DND-41 (cell line): Measurements from ENCODE around the gene VWA1.

Source experiments
- ATAC-seq: fragments of 200-7000 bp; cut with Tn5 transposase; 3 replicates; pipeline ENCODE4 v1.9.1; 2021; ENCODE audit warnings: low read depth; ENCODE audit not compliant: insufficient read depth
- DNase-seq: peaks from one replicate; pipeline ENCODE4 v3.0.0-alpha.2; 2020
- H2AFZ ChIP-seq: 2 replicates; pipeline ENCODE4 v1.6.0; 2012; ENCODE audit warnings: low read depth, low read length
- H3K27ac ChIP-seq: 2 replicates; pipeline ENCODE4 v1.5.1; 2012; ENCODE audit warnings: low read length, inconsistent platforms
- H3K27me3 ChIP-seq: fragments of 200-600 bp; sonication (generic); 2 replicates; pipeline ENCODE4 v1.6.0; 2012; ENCODE audit warnings: low read length, mild to moderate bottlenecking, inconsistent platforms; ENCODE audit not compliant: insufficient read depth, poor library complexity
- H3K36me3 ChIP-seq: 2 replicates; pipeline ENCODE4 v1.5.1; 2012; ENCODE audit warnings: low read length, inconsistent platforms; ENCODE audit not compliant: insufficient read depth
- H3K4me1 ChIP-seq: 2 replicates; pipeline ENCODE4 v1.5.1; 2012; ENCODE audit warnings: mild to moderate bottlenecking, low read length; ENCODE audit not compliant: insufficient read depth
- H3K4me2 ChIP-seq: 2 replicates; pipeline ENCODE4 v1.6.0; 2012; ENCODE audit warnings: mild to moderate bottlenecking, moderate library complexity, low read length, inconsistent platforms; ENCODE audit not compliant: insufficient read depth
- H3K4me3 ChIP-seq, 2 experiments: fragments of 200-600 bp in 1 of 2; shearing (Covaris generic) in 1 of 2; 2 replicates each; pipeline ENCODE4 v1.5.1; 2012 to 2016; ENCODE audit warnings: inconsistent platforms in 2 of 2, low read length in 2 of 2, mild to moderate bottlenecking in 2 of 2, low read depth in 1 of 2, moderate library complexity in 1 of 2
- H3K79me2 ChIP-seq: 2 replicates; pipeline ENCODE4 v1.6.0; 2012; ENCODE audit warnings: low read length, inconsistent platforms; ENCODE audit not compliant: insufficient read depth
- H3K9ac ChIP-seq: 2 replicates; pipeline ENCODE4 v1.6.0; 2012; ENCODE audit warnings: low read depth, mild to moderate bottlenecking, inconsistent platforms, low read length, moderate library complexity
- H3K9me3 ChIP-seq: 2 replicates; pipeline ENCODE4 v1.5.1; 2012; ENCODE audit warnings: low read length, moderate library complexity, mild to moderate bottlenecking, inconsistent platforms; ENCODE audit not compliant: insufficient read depth, severe bottlenecking
- H4K20me1 ChIP-seq: 2 replicates; pipeline ENCODE4 v1.6.0; 2012; ENCODE audit warnings: low read length; ENCODE audit not compliant: insufficient read depth
- CTCF ChIP-seq: IDR thresholded peaks from 2 replicates; pipeline ENCODE4 v1.5.1; 2012; ENCODE audit warnings: borderline replicate concordance, low read length, moderate library complexity, mild to moderate bottlenecking; ENCODE audit not compliant: poor library complexity, severe bottlenecking; ENCODE audit errors: extremely low read depth
- EZH2 ChIP-seq: IDR thresholded peaks from 3 replicates; pipeline ENCODE4 v1.6.1; 2012; ENCODE audit warnings: borderline replicate concordance, low read depth, mild to moderate bottlenecking, moderate library complexity, low read length, inconsistent platforms; ENCODE audit not compliant: severe bottlenecking

The VWA1 gene

DNA sequence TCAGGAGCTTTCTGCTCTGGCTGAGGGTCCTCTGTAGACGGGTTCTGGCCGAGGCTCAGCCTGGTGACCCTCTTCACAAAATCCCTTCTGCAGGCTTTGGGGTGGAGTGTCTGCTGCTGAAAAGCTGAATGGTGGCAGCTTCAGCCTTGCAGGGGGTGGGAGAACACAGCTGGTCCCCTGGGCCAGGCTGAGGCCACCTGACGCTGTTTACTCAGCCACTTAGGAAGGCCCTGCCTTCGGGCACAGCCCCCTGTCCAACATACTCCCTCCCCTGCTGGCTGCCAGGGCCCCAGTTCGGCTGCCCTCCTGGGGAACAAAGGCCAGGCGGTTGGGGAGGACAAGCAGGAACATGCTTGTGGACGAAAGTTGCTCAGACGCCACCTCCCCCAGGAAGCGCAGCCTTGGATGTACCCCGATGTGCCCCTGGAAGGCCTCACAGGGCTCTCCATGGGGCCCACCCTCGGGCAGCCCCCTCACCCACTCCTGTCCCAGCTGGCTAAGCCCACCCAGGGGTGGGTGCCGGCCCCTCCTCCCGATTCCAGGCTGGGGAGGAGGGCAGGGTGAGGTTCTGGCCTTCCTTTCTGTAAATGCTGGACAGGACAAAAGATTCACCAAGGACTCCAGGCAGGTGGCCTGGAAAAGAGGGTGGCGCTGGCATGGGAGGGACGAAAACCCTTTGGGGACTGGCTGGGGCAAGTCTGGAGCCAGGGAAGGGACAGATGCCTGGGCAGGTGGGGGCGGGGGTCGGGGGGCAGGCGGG lies 14.2 kb upstream of the VWA1 start, which contains the start of gene ANKRD65:
Gene ANKRD65, minus strand, starts transcription at position 130 of the 760 bp plus-strand sequence. CDS start 271 bp downstream, outside the sequence.
- TF ChIP-seq EZH2 (no peak), CTCF (no peak)
- Histone ChIP-seq H2AFZ (no peak within 1 kb of the TSS), H3K4me3 (no peak within 1 kb of the TSS), H3K4me1 (no peaks in the 10 kb centered on the region), H3K9me3 (no peaks in the 10 kb centered on the region), H3K36me3 (no peaks in the 10 kb centered on the region), H3K9ac (no peak within 1 kb of the TSS), H3K4me2 (no peak within 1 kb of the TSS), H4K20me1 (no peaks in the 10 kb centered on the region), H3K27me3 (no peaks in the 10 kb centered on the region), H3K27ac (no peak within 1 kb of the TSS), H3K79me2 (no peaks in the 10 kb centered on the region)
- no peak for DNase-seq
- ATAC-seq: no peak

DNA sequence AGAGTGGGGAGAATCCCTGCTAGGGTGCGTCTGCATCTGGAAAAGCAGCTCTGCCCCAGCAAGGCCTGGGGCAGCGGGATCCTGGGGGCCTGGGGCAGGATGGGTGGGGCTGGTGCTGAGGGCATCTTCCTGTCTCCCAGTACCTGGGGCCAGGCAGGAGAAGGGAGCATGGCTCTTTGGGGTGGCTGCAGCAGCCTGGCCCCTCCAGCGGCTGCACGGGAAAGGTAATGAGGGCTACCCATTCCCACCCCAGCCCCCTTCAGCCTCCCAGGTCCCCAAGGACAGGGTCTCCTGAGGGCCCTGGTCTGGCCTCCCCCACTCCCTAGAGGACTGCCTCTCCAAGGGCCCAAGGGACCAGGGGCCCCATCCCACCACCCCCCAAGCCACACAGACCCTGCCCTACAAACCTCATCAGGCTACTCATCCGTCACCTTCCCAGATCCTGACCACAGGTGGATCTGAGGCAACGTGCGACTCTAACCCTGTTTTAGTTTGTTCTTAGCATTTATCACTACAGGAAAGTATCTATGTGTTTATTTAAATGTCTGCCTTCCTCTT lies 13.5 kb upstream of the VWA1 start:
- Histone ChIP-seq H3K9ac (no peak overlapping the region), H4K20me1 (no peaks in the 10 kb centered on the region), H3K4me1 (peaks cover 5% of the 10 kb centered on the region; the same call in 1 of the 2 replicates), H3K36me3 (no peaks in the 10 kb centered on the region), H3K4me2 (no peak overlapping the region), H3K27ac (no peak overlapping the region), H3K9me3 (no peaks in the 10 kb centered on the region), H3K4me3 (no peak overlapping the region), H2AFZ (no peak overlapping the region), H3K27me3 (no peaks in the 10 kb centered on the region), H3K79me2 (no peaks in the 10 kb centered on the region)
- DNase-seq (no peak), ATAC-seq (no peak)
- TF ChIP-seq EZH2 (no peak), CTCF (no peak)

DNA sequence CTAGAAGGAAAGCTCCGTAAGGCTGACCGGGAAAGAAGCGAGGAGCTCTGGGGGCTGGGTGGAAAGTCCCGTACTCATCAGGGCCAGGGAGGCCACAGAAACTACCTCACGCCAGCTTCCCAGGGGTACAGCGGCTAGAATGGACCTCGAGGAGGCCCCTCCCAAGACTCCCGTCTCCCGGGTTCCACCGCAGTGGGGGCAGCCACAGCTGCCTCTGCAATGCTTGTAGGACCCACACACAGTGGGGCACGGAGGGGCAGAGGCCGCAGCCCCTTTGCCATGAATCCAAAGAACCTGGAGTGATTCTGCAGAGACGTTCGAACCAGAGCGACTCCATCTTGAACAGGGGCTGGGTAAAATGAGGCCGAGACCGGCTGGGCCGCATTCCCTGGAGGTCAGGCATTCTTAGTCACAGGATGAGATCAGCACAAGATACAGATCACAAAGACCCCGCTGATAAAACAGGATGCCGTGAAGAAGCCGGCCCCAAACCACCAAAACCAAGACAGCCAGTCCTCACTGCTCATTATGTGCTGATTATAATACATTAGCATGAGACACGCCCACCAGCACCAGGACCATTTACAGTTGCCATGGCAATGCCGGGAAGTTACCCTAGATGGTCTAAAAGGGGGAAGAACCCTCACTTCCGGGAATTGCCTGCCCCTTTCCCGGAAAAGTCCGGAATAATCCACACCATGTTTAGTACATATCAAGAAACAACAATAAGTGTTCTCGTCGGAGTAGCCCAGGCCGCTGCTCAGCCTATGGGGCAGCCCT lies 12.8 kb upstream of the VWA1 start:
- Histone ChIP-seq H3K79me2 (no peaks in the 10 kb centered on the region), H3K4me1 (peaks cover 6% of the 10 kb centered on the region; the same call in 1 of the 2 replicates), H3K9me3 (no peaks in the 10 kb centered on the region), H3K4me3 (no peak overlapping the region), H3K4me2 (no peak overlapping the region), H2AFZ (no peak overlapping the region), H4K20me1 (no peaks in the 10 kb centered on the region), H3K36me3 (no peaks in the 10 kb centered on the region), H3K9ac (no peak overlapping the region), H3K27me3 (no peaks in the 10 kb centered on the region), H3K27ac (no peak overlapping the region)
- peak; percentile 36 for DNase-seq
- TF ChIP-seq EZH2 (no peak), CTCF (no peak)
- 0 out of 3 replicates have a peak, but pooled peaks have one; percentile 29 for ATAC-seq
